ENCODE results near the gene SLC25A53. TPM values are rescaled to one million over a fixed set of nuclear protein-coding genes. Genes with fewer than 3 reads are reported as not detected.

The SLC25A53 gene
- total and polyA plus RNA-seq, 8 donors: 3.0 to 5.8 (median 4.0) TPM

- H3K9me3 ChIP-seq: no peaks in the 10 kb centered on the region
- intact Hi-C loops (cut with DNase I): no loop called here
- H3K4me3 ChIP-seq: no peak overlapping the region
- ATAC-seq (no peak), DNase-seq (no peak), FAIRE-seq (peak; percentile 68)
- H3K36me3 ChIP-seq: peaks cover 0 to 8% (median 0%) of the 10 kb centered on the region in 3 donors
- H3K27ac ChIP-seq: no peak overlapping the region
- WGBS, 2 donors: 64 to 81% methylated on average over 2 of the region's 2 CpGs
- TF ChIP-seq CTCF (IDR thresholded peaks at IDR 0.05): no peak
- no peaks in the 10 kb centered on the region for H3K27me3 ChIP-seq
- H3K4me1 ChIP-seq: no peaks in the 10 kb centered on the region
Measured at GRCh38 chrX:104193485-104193884, 36.7 kb upstream of the SLC25A53 start.

GRCh38 chrX:104189837-104190236 lies 33.0 kb upstream of the SLC25A53 start:
- intact Hi-C loops (cut with DNase I): no loop called here
- 67 to 81% methylated on average over 5 of the region's 5 CpGs for WGBS, 2 donors
- DNase-seq (no peak), ATAC-seq (no peak), FAIRE-seq (no peak)
- peaks cover 0 to 17% (median 0%) of the 10 kb centered on the region in 3 donors for H3K36me3 ChIP-seq
- no peaks in the 10 kb centered on the region for H3K4me1 ChIP-seq
- H3K27me3 ChIP-seq: no peaks in the 10 kb centered on the region
- H3K9me3 ChIP-seq: no peaks in the 10 kb centered on the region
- H3K27ac ChIP-seq: no peak overlapping the region
- no peak for TF ChIP-seq CTCF (IDR thresholded peaks at IDR 0.05)
- no peak overlapping the region for H3K4me3 ChIP-seq

GRCh38 chrX:104187931-104188330 lies 31.1 kb upstream of the SLC25A53 start:
- FAIRE-seq (no peak), DNase-seq (no peak), ATAC-seq (no peak)
- no peak for TF ChIP-seq CTCF (IDR thresholded peaks at IDR 0.05)
- intact Hi-C loops (cut with DNase I): no loop called here
- H3K27ac ChIP-seq: no peak overlapping the region
- H3K9me3 ChIP-seq: no peaks in the 10 kb centered on the region
- H3K36me3 ChIP-seq: peaks cover 0 to 17% (median 0%) of the 10 kb centered on the region in 3 donors
- H3K27me3 ChIP-seq: no peaks in the 10 kb centered on the region
- no peak overlapping the region for H3K4me3 ChIP-seq
- 70 to 83% methylated on average over 8 of the region's 8 CpGs for WGBS, 2 donors
- no peaks in the 10 kb centered on the region for H3K4me1 ChIP-seq

- Histone ChIP-seq H3K27me3 (no peaks in the 10 kb centered on the region), H3K4me3 (no peak overlapping the region), H3K36me3 (peaks cover 0 to 9% (median 0%) of the 10 kb centered on the region in 3 donors), H3K9me3 (no peaks in the 10 kb centered on the region), H3K4me1 (no peaks in the 10 kb centered on the region), H3K27ac (no peak overlapping the region)
- no peak for DNase-seq
- intact Hi-C loops (cut with DNase I): no loop called here
- WGBS, 2 donors: 96% methylated on average over 4 of the region's 4 CpGs
- TF ChIP-seq CTCF (IDR thresholded peaks at IDR 0.05): no peak
- no peak for FAIRE-seq
- ATAC-seq: no peak
Measured at GRCh38 chrX:104183685-104184084, 26.9 kb upstream of the SLC25A53 start.

- no peaks in the 10 kb centered on the region for H3K9me3 ChIP-seq
- 76 to 96% methylated on average over 6 of the region's 6 CpGs for WGBS, 2 donors
- no peaks in the 10 kb centered on the region for H3K27me3 ChIP-seq
- H3K4me1 ChIP-seq: peaks cover 0 to 3% (median 0%) of the 10 kb centered on the region in 3 donors
- intact Hi-C loops (cut with DNase I): no loop called here
- ATAC-seq: no peak
- no peaks in the 10 kb centered on the region for H3K36me3 ChIP-seq
- no peak overlapping the region for H3K27ac ChIP-seq
- H3K4me3 ChIP-seq: no peak overlapping the region
- DNase-seq: no peak
- FAIRE-seq: no peak
- no peak for TF ChIP-seq CTCF (IDR thresholded peaks at IDR 0.05)
Measured at GRCh38 chrX:104173841-104174240, 17.0 kb upstream of the SLC25A53 start.

All from pancreas (tissue), 10 donors.